Neural cell (in vitro differentiated cells): Measurements from ENCODE around the gene ADGRG1. TPM values are rescaled to one million over a fixed set of nuclear protein-coding genes. Genes with fewer than 3 reads are reported as not detected.

Source experiments
- H2AFZ ChIP-seq: fragments of 200-600, 300-800 bp; sonication (generic), shearing (Covaris generic); 2 replicates; pipeline ENCODE4 v1.6.0; 2014; ENCODE audit warnings: low read depth, mild to moderate bottlenecking, antibody characterized with exemption, low read length, moderate library complexity
- H3F3A ChIP-seq: fragments of 200-600 bp; shearing (Covaris generic); 2 replicates; pipeline ENCODE4 v1.6.1; 2016; ENCODE audit warnings: mild to moderate bottlenecking, moderate library complexity, mixed read lengths, antibody characterized with exemption, low read length; ENCODE audit not compliant: insufficient read depth, poor library complexity, severe bottlenecking
- H3K27ac ChIP-seq: fragments of 200-600, 300-800 bp; sonication (generic), shearing (Covaris generic); 2 replicates; pipeline ENCODE4 v1.5.1; 2014; ENCODE audit warnings: mild to moderate bottlenecking, low read length, moderate library complexity
- H3K27me3 ChIP-seq: fragments of 300-800, 200-600 bp; sonication (generic), shearing (Covaris generic); 2 replicates; pipeline ENCODE4 v1.6.0; 2014; ENCODE audit warnings: mild to moderate bottlenecking, low read depth, low read length, moderate library complexity; ENCODE audit not compliant: insufficient read depth
- H3K36me3 ChIP-seq: fragments of 300-800, 200-600 bp; sonication (generic), shearing (Covaris generic); 2 replicates; pipeline ENCODE4 v1.5.1; 2014; ENCODE audit warnings: mild to moderate bottlenecking, antibody characterized with exemption, low read length, moderate library complexity; ENCODE audit not compliant: insufficient read depth
- H3K4me2 ChIP-seq: fragments of 300-800, 200-600 bp; sonication (generic), shearing (Covaris generic); 2 replicates; pipeline ENCODE4 v1.6.0; 2014; ENCODE audit warnings: mild to moderate bottlenecking, low read length
- H3K4me3 ChIP-seq: fragments of 300-800, 200-600 bp; sonication (generic), shearing (Covaris generic); 2 replicates; pipeline ENCODE4 v1.5.1; 2014; ENCODE audit warnings: mild to moderate bottlenecking, low read length, moderate library complexity
- H3K79me2 ChIP-seq: fragments of 200-600 bp; shearing (Covaris generic); replicated peaks from 2 replicates; pipeline ENCODE4 v1.6.0; 2014; ENCODE audit warnings: mild to moderate bottlenecking, low read length, moderate library complexity; ENCODE audit not compliant: insufficient read depth
- H3K9ac ChIP-seq: fragments of 300-800, 200-600 bp; sonication (generic), shearing (Covaris generic); 2 replicates; pipeline ENCODE4 v1.6.1; 2016; ENCODE audit warnings: mild to moderate bottlenecking, low read length, mixed read lengths
- H3K9me2 ChIP-seq: fragments of 200-600 bp; shearing (Covaris generic); 2 replicates; pipeline ENCODE4 v1.6.1; 2016; ENCODE audit warnings: mild to moderate bottlenecking, low read length, mixed read lengths; ENCODE audit not compliant: insufficient read depth
- H3K9me3 ChIP-seq: fragments of 200-600, 300-800 bp; sonication (generic), shearing (Covaris generic); 2 replicates; pipeline ENCODE4 v1.6.1; 2016; ENCODE audit warnings: mild to moderate bottlenecking, mixed run types, low read length, moderate library complexity, mixed read lengths
- H4K20me1 ChIP-seq: fragments of 200-600 bp; shearing (Covaris generic); 2 replicates; pipeline ENCODE4 v1.6.1; 2016; ENCODE audit warnings: mild to moderate bottlenecking, mixed run types; ENCODE audit not compliant: insufficient read depth
- CTCF ChIP-seq: fragments of 450-650 bp; IDR thresholded peaks from 2 replicates; pipeline ENCODE4 v1.5.1; 2014; ENCODE audit warnings: antibody characterized with exemption, mild to moderate bottlenecking, moderate library complexity; ENCODE audit not compliant: poor library complexity, severe bottlenecking
- EP300 ChIP-seq: fragments of 450-650 bp; conservative IDR thresholded peaks from 2 replicates; pipeline ENCODE4 v1.6.1; 2014; ENCODE audit warnings: antibody characterized with exemption, mild to moderate bottlenecking, moderate library complexity; ENCODE audit not compliant: poor library complexity, severe bottlenecking
- EZH2 ChIP-seq: fragments of 200-600, 300-800 bp; shearing (Covaris generic), sonication (generic); IDR thresholded peaks from 2 replicates; pipeline ENCODE4 v1.6.1; 2014; ENCODE audit warnings: antibody characterized with exemption, low read length, borderline replicate concordance, mild to moderate bottlenecking; ENCODE audit not compliant: insufficient read depth, poor library complexity, severe bottlenecking
- MXI1 ChIP-seq: fragments of 450-650 bp; conservative IDR thresholded peaks from 2 replicates; pipeline ENCODE4 v1.6.1; 2014; ENCODE audit warnings: antibody characterized with exemption, mild to moderate bottlenecking; ENCODE audit not compliant: poor library complexity, severe bottlenecking
- POLR2AphosphoS5 ChIP-seq: IDR thresholded peaks from 2 replicates; pipeline ENCODE4 v1.6.1; 2012
- RAD21 ChIP-seq: fragments of 450-650 bp; conservative IDR thresholded peaks from 2 replicates; pipeline ENCODE4 v1.6.1; 2014; ENCODE audit warnings: antibody characterized with exemption, mild to moderate bottlenecking, moderate library complexity
- REST ChIP-seq: IDR thresholded peaks from 2 replicates; pipeline ENCODE4 v1.6.1; 2012; ENCODE audit warnings: borderline replicate concordance
- SMC3 ChIP-seq: fragments of 450-650 bp; conservative IDR thresholded peaks from 2 replicates; pipeline ENCODE4 v1.6.1; 2014; ENCODE audit warnings: antibody characterized with exemption, mild to moderate bottlenecking, moderate library complexity; ENCODE audit not compliant: poor library complexity
- TAF1 ChIP-seq: IDR thresholded peaks from 2 replicates; pipeline ENCODE4 v1.6.1; 2012; ENCODE audit warnings: low read depth
- polyA plus RNA-seq: library from polyadenylated mRNA; depleted of rRNA; stranded (reverse); fragments of >200 nt; gene quantifications from 2 replicates; pipeline ENCODE4 v1.2.3, GENCODE V29; 2014

ADGRG1 gene
- polyA plus RNA-seq, 1 donor from 2014 or later, result 86.8 TPM

DNA sequence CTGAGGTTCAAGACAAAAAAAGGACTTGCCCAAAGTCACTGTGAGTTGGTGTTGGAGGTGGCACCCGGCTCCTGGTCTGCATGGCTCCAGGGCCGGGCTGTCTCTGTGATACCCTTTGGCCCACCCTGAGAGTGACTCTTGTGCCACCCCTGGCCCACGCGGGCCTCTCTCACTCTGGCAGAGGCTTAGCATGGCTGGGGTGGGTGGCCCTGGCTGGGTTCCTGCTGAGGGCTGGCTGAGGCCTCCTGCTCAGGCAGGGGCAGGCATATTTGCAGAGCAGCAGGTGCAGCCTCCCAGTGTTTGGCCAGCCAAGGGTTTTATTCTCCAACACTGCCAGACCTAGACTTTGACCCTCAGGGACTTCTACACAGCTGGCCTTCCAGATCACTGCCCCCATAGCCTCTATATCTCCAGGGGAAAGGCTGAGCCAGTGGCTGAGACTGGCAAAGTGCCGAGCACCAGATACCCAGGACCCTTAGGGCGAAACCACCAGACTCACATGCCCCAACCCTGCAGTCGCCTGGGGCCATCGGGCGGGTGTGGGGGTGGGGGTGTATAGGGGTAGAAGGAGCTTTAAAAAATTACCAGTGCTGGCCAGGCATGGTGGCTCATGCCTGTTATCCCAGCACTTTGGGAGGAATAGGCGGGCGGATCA lies 21.5 kb upstream of the ADGRG1 start:
- no peak overlapping the region for H3K27ac ChIP-seq
- H3K9me2 ChIP-seq, result no peaks in the 10 kb centered on the region
- no peak overlapping the region for H2AFZ ChIP-seq
- no peaks in the 10 kb centered on the region for H4K20me1 ChIP-seq
- H3K9me3 ChIP-seq, result no peaks in the 10 kb centered on the region
- no peaks in the 10 kb centered on the region for H3K79me2 ChIP-seq
- H3K4me2 ChIP-seq, result no peak overlapping the region
- H3K27me3 ChIP-seq, result no peaks in the 10 kb centered on the region
- no peaks in the 10 kb centered on the region for H3F3A ChIP-seq
- no peak for TF ChIP-seq REST
- TF ChIP-seq CTCF, result no peak
- no peak for TF ChIP-seq RAD21
- TF ChIP-seq TAF1, result no peak
- TF ChIP-seq SMC3, result no peak
- no peak for TF ChIP-seq POLR2AphosphoS5
- TF ChIP-seq EZH2, result no peak
- H3K9ac ChIP-seq, result no peak overlapping the region
- H3K4me3 ChIP-seq, result no peak overlapping the region
- no peaks in the 10 kb centered on the region for H3K36me3 ChIP-seq

- Histone ChIP-seq H3K4me2 (no peak overlapping the region), H3K36me3 (no peaks in the 10 kb centered on the region), H3K27me3 (no peaks in the 10 kb centered on the region), H3K79me2 (no peaks in the 10 kb centered on the region), H3K9me2 (no peaks in the 10 kb centered on the region), H4K20me1 (no peaks in the 10 kb centered on the region), H3F3A (no peaks in the 10 kb centered on the region), H3K9ac (no peak overlapping the region), H3K27ac (no peak overlapping the region), H3K9me3 (no peaks in the 10 kb centered on the region), H2AFZ (no peak overlapping the region), H3K4me3 (no peak overlapping the region)
- TF ChIP-seq EP300 (no peak), SMC3 (no peak), RAD21 (no peak), REST (no peak), POLR2AphosphoS5 (no peak), MXI1 (no peak), EZH2 (no peak), CTCF (no peak), TAF1 (no peak)
Observed at GRCh38 chr16:57607676-57608461, 20.6 kb upstream of the ADGRG1 start.
